Activated CD4-positive, alpha-beta T cell treated with anti-CD3 and anti-CD28 coated beads, Interleukin-2, amount 10 ng/mL, durations not matched to agents 24 days and 14 days (primary cell): ENCODE measurements around the gene PRKG1. TPM values are rescaled to one million over a fixed set of nuclear protein-coding genes. Genes with fewer than 3 reads are reported as not detected.

ENCODE experiments used
- DNase-seq: peaks from one replicate; pipeline ENCODE4 v3.0.0; 2022
- H3K27ac Mint-ChIP-seq: one replicate; pipeline ENCODE4 v1.8.0; 2022; ENCODE audit warnings: mild to moderate bottlenecking, mixed read lengths
- H3K27me3 Mint-ChIP-seq: one replicate; pipeline ENCODE4 v1.8.0; 2022; ENCODE audit warnings: mixed read lengths
- H3K36me3 Mint-ChIP-seq: one replicate; pipeline ENCODE4 v1.8.0; 2022; ENCODE audit warnings: low read depth, mild to moderate bottlenecking, mixed read lengths
- H3K4me1 Mint-ChIP-seq: one replicate; pipeline ENCODE4 v1.8.0; 2021; ENCODE audit warnings: mixed read lengths
- H3K4me3 Mint-ChIP-seq: one replicate; pipeline ENCODE4 v1.8.0; 2022; ENCODE audit warnings: mild to moderate bottlenecking, moderate library complexity, mixed read lengths
- H3K9me3 Mint-ChIP-seq: one replicate; pipeline ENCODE4 v1.8.0; 2021; ENCODE audit warnings: mixed read lengths
- intact Hi-C: fragments of 100-400 bp; cut with micrococcal nuclease; formaldehyde crosslinking; loops from one replicate; pipeline ENCODE4 v1.15.1; 2023
- total RNA-seq: library from RNA; stranded (reverse); gene quantifications from 2 replicates; pipeline ENCODE4 v1.2.3, GENCODE V29; 2022

Gene PRKG1
- total RNA-seq, 1 donor from 2014 or later, result not detected

- no peak for DNase-seq
- H3K27ac Mint-ChIP-seq, result no peak overlapping the region
- no peaks in the 10 kb centered on the region for H3K9me3 Mint-ChIP-seq
- no peaks in the 10 kb centered on the region for H3K4me1 Mint-ChIP-seq
- H3K4me3 Mint-ChIP-seq, result no peak overlapping the region
- no peaks in the 10 kb centered on the region for H3K36me3 Mint-ChIP-seq
- H3K27me3 Mint-ChIP-seq, result no peaks in the 10 kb centered on the region
- intact Hi-C loops, result no loop called here
Observed at GRCh38 chr10:52056291-52056690, 982.0 kb downstream of the PRKG1 start.

- H3K9me3 Mint-ChIP-seq, result no peaks in the 10 kb centered on the region
- no peak overlapping the region for H3K4me3 Mint-ChIP-seq
- no peak for DNase-seq
- H3K27me3 Mint-ChIP-seq, result no peaks in the 10 kb centered on the region
- H3K27ac Mint-ChIP-seq, result no peak overlapping the region
- no peaks in the 10 kb centered on the region for H3K36me3 Mint-ChIP-seq
- H3K4me1 Mint-ChIP-seq, result no peaks in the 10 kb centered on the region
- intact Hi-C loops, result no loop called here
Observed at GRCh38 chr10:52059089-52059488, 984.8 kb downstream of the PRKG1 start.

- intact Hi-C loops, result no loop called here
- Mint-ChIP-seq H3K36me3 (no peaks in the 10 kb centered on the region), H3K9me3 (no peaks in the 10 kb centered on the region), H3K27me3 (no peaks in the 10 kb centered on the region), H3K4me3 (no peak overlapping the region), H3K27ac (no peak overlapping the region), H3K4me1 (no peaks in the 10 kb centered on the region)
- no peak for DNase-seq
Observed at GRCh38 chr10:52063159-52063558, 988.9 kb downstream of the PRKG1 start.

GRCh38 chr10:52064084-52064845, 990.0 kb downstream of the PRKG1 start:
- intact Hi-C loops, result no loop called here
- H3K36me3 Mint-ChIP-seq, result no peaks in the 10 kb centered on the region

GRCh38 chr10:52066383-52066782, 992.1 kb downstream of the PRKG1 start:
- no peaks in the 10 kb centered on the region for H3K9me3 Mint-ChIP-seq

More at GRCh38 chr10:52064084-52064845, 990.0 kb downstream of the PRKG1 start:
- H3K9me3 Mint-ChIP-seq, result no peaks in the 10 kb centered on the region
- H3K4me3 Mint-ChIP-seq, result no peak overlapping the region
- H3K27ac Mint-ChIP-seq, result no peak overlapping the region
- no peaks in the 10 kb centered on the region for H3K27me3 Mint-ChIP-seq
- DNase-seq, result no peak
- H3K4me1 Mint-ChIP-seq, result no peaks in the 10 kb centered on the region

GRCh38 chr10:52068485-52068884, 994.2 kb downstream of the PRKG1 start:
- H3K4me3 Mint-ChIP-seq, result no peak overlapping the region
- no peaks in the 10 kb centered on the region for H3K9me3 Mint-ChIP-seq
- H3K36me3 Mint-ChIP-seq, result no peaks in the 10 kb centered on the region
- H3K27ac Mint-ChIP-seq, result no peak overlapping the region
- no peak for DNase-seq
- H3K27me3 Mint-ChIP-seq, result no peaks in the 10 kb centered on the region
- intact Hi-C loops, result no loop called here
- H3K4me1 Mint-ChIP-seq, result peaks cover 2% of the 10 kb centered on the region

More at GRCh38 chr10:52066383-52066782, 992.1 kb downstream of the PRKG1 start:
- H3K36me3 Mint-ChIP-seq, result no peaks in the 10 kb centered on the region
- H3K4me3 Mint-ChIP-seq, result no peak overlapping the region
- peaks cover 2% of the 10 kb centered on the region for H3K4me1 Mint-ChIP-seq
- DNase-seq, result no peak
- no peak overlapping the region for H3K27ac Mint-ChIP-seq
- intact Hi-C loops, result no loop called here
- H3K27me3 Mint-ChIP-seq, result no peaks in the 10 kb centered on the region

- no peak for DNase-seq
- intact Hi-C loops, result no loop called here
- Mint-ChIP-seq H3K4me1 (peaks cover 2% of the 10 kb centered on the region), H3K27me3 (no peaks in the 10 kb centered on the region), H3K27ac (no peak overlapping the region), H3K9me3 (no peaks in the 10 kb centered on the region), H3K36me3 (no peaks in the 10 kb centered on the region), H3K4me3 (no peak overlapping the region)
Observed at GRCh38 chr10:52071814-52072213, 997.5 kb downstream of the PRKG1 start.

- intact Hi-C loops, result no loop called here
- H3K36me3 Mint-ChIP-seq, result no peaks in the 10 kb centered on the region
- DNase-seq, result no peak
- H3K4me3 Mint-ChIP-seq, result no peak overlapping the region
- H3K9me3 Mint-ChIP-seq, result no peaks in the 10 kb centered on the region
- H3K27me3 Mint-ChIP-seq, result no peaks in the 10 kb centered on the region
- no peak overlapping the region for H3K27ac Mint-ChIP-seq
- peaks cover 2% of the 10 kb centered on the region for H3K4me1 Mint-ChIP-seq
Observed at GRCh38 chr10:52074505-52075026, 1000.3 kb downstream of the PRKG1 start.

GRCh38 chr10:52077814-52078213, 1003.5 kb downstream of the PRKG1 start:
- DNase-seq, result no peak
- H3K27ac Mint-ChIP-seq, result no peak overlapping the region
- H3K36me3 Mint-ChIP-seq, result no peaks in the 10 kb centered on the region
- no peaks in the 10 kb centered on the region for H3K9me3 Mint-ChIP-seq
- H3K4me1 Mint-ChIP-seq, result no peaks in the 10 kb centered on the region
- no peak overlapping the region for H3K4me3 Mint-ChIP-seq
- intact Hi-C loops, result no loop called here
- no peaks in the 10 kb centered on the region for H3K27me3 Mint-ChIP-seq

- H3K4me1 Mint-ChIP-seq, result no peaks in the 10 kb centered on the region
- no peak overlapping the region for H3K4me3 Mint-ChIP-seq
- no peak overlapping the region for H3K27ac Mint-ChIP-seq
- H3K36me3 Mint-ChIP-seq, result no peaks in the 10 kb centered on the region
- intact Hi-C loops, result no loop called here
- no peaks in the 10 kb centered on the region for H3K27me3 Mint-ChIP-seq
- no peak for DNase-seq
- no peaks in the 10 kb centered on the region for H3K9me3 Mint-ChIP-seq
Observed at GRCh38 chr10:52078397-52078937, 1004.2 kb downstream of the PRKG1 start.

GRCh38 chr10:52082307-52082706, 1008.0 kb downstream of the PRKG1 start:
- DNase-seq, result no peak
- intact Hi-C loops, result no loop called here
- Mint-ChIP-seq H3K27ac (no peak overlapping the region), H3K9me3 (no peaks in the 10 kb centered on the region), H3K27me3 (no peaks in the 10 kb centered on the region), H3K4me1 (no peaks in the 10 kb centered on the region), H3K36me3 (no peaks in the 10 kb centered on the region), H3K4me3 (no peak overlapping the region)

GRCh38 chr10:52083422-52083821, 1009.1 kb downstream of the PRKG1 start:
- intact Hi-C loops, result no loop called here
- DNase-seq, result no peak

GRCh38 chr10:52092390-52092789, 1018.1 kb downstream of the PRKG1 start:
- Mint-ChIP-seq H3K9me3 (no peaks in the 10 kb centered on the region), H3K36me3 (no peaks in the 10 kb centered on the region), H3K27ac (no peak overlapping the region), H3K4me1 (no peaks in the 10 kb centered on the region), H3K4me3 (no peak overlapping the region), H3K27me3 (no peaks in the 10 kb centered on the region)
- intact Hi-C loops, result no loop called here
- no peak for DNase-seq

More at GRCh38 chr10:52083422-52083821, 1009.1 kb downstream of the PRKG1 start:
- Mint-ChIP-seq H3K4me1 (no peaks in the 10 kb centered on the region), H3K9me3 (no peaks in the 10 kb centered on the region), H3K4me3 (no peak overlapping the region), H3K36me3 (no peaks in the 10 kb centered on the region), H3K27ac (no peak overlapping the region), H3K27me3 (no peaks in the 10 kb centered on the region)

- Mint-ChIP-seq H3K9me3 (no peaks in the 10 kb centered on the region), H3K27ac (no peak overlapping the region), H3K4me1 (no peaks in the 10 kb centered on the region), H3K27me3 (no peaks in the 10 kb centered on the region), H3K36me3 (no peaks in the 10 kb centered on the region), H3K4me3 (no peak overlapping the region)
- no peak for DNase-seq
- intact Hi-C loops, result no loop called here
Observed at GRCh38 chr10:52098130-52098529, 1023.8 kb downstream of the PRKG1 start.
